Body of pancreas (tissue), 4 donors: ENCODE measurements around the gene CTNND2.

Experiments
- POLR2A ChIP-seq, 3 donors: fragments of 450-650 bp; IDR thresholded peaks; one replicate each; pipeline ENCODE4 v1.6.1; 2016; ENCODE audit warnings: antibody characterized with exemption in 3 of 3, mild to moderate bottlenecking in 2 of 3
- TF ChIP-seq, protein P1 (sequence below), 7 experiments: fragments of 450-650 bp in 4 of 7; fragments of 200-600 bp in 3 of 7; sonication (generic) in 3 of 7; IDR thresholded peaks; one replicate each; pipeline ENCODE4 v1.5.1; 2016 to 2019; ENCODE audit warnings: antibody characterized with exemption in 7 of 7

DNA sequence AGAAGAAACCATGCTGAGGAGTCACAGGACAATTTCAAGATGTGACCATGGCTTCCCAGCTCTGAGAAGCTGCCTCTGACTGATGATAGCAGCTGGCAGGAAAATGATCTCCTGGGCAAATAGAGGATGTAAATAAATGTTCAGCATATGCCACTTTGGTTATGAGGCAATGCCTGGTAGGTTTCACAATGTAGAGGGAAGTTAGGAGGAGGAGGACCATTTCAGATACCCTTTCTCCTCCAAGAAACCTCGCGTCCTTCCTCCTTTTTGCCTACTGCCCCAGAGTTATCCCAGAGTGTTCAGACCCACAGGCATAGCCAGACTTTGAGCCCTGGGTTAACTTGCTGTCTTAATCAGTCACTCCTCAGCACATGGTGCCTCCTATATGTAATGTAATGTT is 601.6 kb downstream of the CTNND2 start:
- TF ChIP-seq POLR2A (IDR thresholded peaks at IDR 0.05), result no peak
- TF ChIP-seq, protein P1, sequence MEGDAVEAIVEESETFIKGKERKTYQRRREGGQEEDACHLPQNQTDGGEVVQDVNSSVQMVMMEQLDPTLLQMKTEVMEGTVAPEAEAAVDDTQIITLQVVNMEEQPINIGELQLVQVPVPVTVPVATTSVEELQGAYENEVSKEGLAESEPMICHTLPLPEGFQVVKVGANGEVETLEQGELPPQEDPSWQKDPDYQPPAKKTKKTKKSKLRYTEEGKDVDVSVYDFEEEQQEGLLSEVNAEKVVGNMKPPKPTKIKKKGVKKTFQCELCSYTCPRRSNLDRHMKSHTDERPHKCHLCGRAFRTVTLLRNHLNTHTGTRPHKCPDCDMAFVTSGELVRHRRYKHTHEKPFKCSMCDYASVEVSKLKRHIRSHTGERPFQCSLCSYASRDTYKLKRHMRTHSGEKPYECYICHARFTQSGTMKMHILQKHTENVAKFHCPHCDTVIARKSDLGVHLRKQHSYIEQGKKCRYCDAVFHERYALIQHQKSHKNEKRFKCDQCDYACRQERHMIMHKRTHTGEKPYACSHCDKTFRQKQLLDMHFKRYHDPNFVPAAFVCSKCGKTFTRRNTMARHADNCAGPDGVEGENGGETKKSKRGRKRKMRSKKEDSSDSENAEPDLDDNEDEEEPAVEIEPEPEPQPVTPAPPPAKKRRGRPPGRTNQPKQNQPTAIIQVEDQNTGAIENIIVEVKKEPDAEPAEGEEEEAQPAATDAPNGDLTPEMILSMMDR (IDR thresholded peaks at IDR 0.05), result no peak
